Lung (tissue), 12 donors: Measurements from ENCODE around the gene GNPAT. TPM values are rescaled to one million over a fixed set of nuclear protein-coding genes. Genes with fewer than 3 reads are reported as not detected.

Source experiments
- ATAC-seq: fragments of 200-7000 bp; cut with Tn5 transposase; one replicate; pipeline ENCODE4 v1.9.1; 2020; ENCODE audit warnings: moderate number of reproducible peaks; ENCODE audit not compliant: insufficient read depth, low FRiP score
- DNase-seq, 3 donors: peaks; one replicate each; pipeline ENCODE4 v3.0.0-alpha.2; 2013 to 2017
- H3K27ac ChIP-seq, 2 donors: one replicate each; pipeline ENCODE4 v1.5.1; 2013; ENCODE audit warnings: mild to moderate bottlenecking in 2 of 2, moderate library complexity in 2 of 2, control low read depth in 1 of 2, inconsistent platforms in 1 of 2, low read depth in 1 of 2, low read length in 1 of 2
- H3K27me3 ChIP-seq, 3 donors: one replicate each; pipeline ENCODE4 v1.5.1; 2013; ENCODE audit warnings: low read length in 2 of 3; ENCODE audit not compliant: control insufficient read depth in 3 of 3, insufficient read depth in 3 of 3
- H3K36me3 ChIP-seq, 4 donors: one replicate each; pipeline ENCODE4 v1.5.1; 2013; ENCODE audit warnings: low read length in 4 of 4, mild to moderate bottlenecking in 1 of 4, moderate library complexity in 1 of 4; ENCODE audit not compliant: control insufficient read depth in 4 of 4, insufficient read depth in 4 of 4
- H3K4me1 ChIP-seq, 5 donors: one replicate each; pipeline ENCODE4 v1.5.1; 2013; ENCODE audit warnings: low read length in 5 of 5, mild to moderate bottlenecking in 2 of 5, moderate library complexity in 1 of 5; ENCODE audit not compliant: control insufficient read depth in 5 of 5, insufficient read depth in 5 of 5
- H3K4me3 ChIP-seq: one replicate; pipeline ENCODE4 v1.5.1; 2013; ENCODE audit warnings: mild to moderate bottlenecking, control low read depth, moderate library complexity
- H3K9ac ChIP-seq, 2 donors: one replicate each; pipeline ENCODE4 v1.5.1; 2013; ENCODE audit warnings: low read length in 2 of 2, control low read depth in 1 of 2; ENCODE audit not compliant: insufficient read depth in 1 of 2
- H3K9me3 ChIP-seq, 4 donors: one replicate each; pipeline ENCODE4 v1.5.1; 2013; ENCODE audit warnings: low read length in 3 of 4, mild to moderate bottlenecking in 1 of 4, moderate library complexity in 1 of 4; ENCODE audit not compliant: control insufficient read depth in 4 of 4, insufficient read depth in 3 of 4
- CTCF ChIP-seq: IDR thresholded peaks from 2 replicates; pipeline ENCODE4 v1.5.1; 2012; ENCODE audit warnings: mild to moderate bottlenecking; ENCODE audit errors: control extremely low read depth, extremely low read depth
- WGBS, 2 donors: extraction: QIAGEN DNeasy Blood & Tissue Kit; methylation state at CpG; one replicate each; pipeline ENCODE4 v1.1.7; 2013; 5-methylcytosine and 5-hydroxymethylcytosine counted together
- polyA plus RNA-seq, 2 donors: library from polyadenylated mRNA; stranded (reverse); fragments of 200-250 nt; gene quantifications; one replicate each; pipeline ENCODE4 v1.2.1, GENCODE V29; 2013
- total RNA-seq, 2 donors: library from RNA; depleted of rRNA in 1 of 2; stranded (reverse); fragments of >200 nt in 1 of 2; gene quantifications; one replicate each; pipeline ENCODE4 v1.2.1, GENCODE V29; 2014 to 2021
- donor health status: control.
- donor health status: control.
- donor health status: Bipolar disorder and iron deficiency.
- donor health status: healthy.
- donor health status: DM: yes; HTN: yes; CAD: no.

GNPAT gene
- total and polyA plus RNA-seq, 4 donors: 24.6 to 50.5 (median 37.1) TPM

GRCh38 chr1:231194476-231194842 is 46.6 kb upstream of the GNPAT start:
- DNase-seq (no peak), ATAC-seq (no peak)
- H3K36me3 ChIP-seq: no peaks in the 10 kb centered on the region
- TF ChIP-seq CTCF: no peak
- peaks cover 0 to 30% (median 9%) of the 10 kb centered on the region in 5 donors for H3K4me1 ChIP-seq
- WGBS, 2 donors: 71 to 81% methylated on average over 2 of the region's 2 CpGs
- H3K27ac ChIP-seq: no peak overlapping the region
- H3K27me3 ChIP-seq: peaks cover 0 to 3% (median 0%) of the 10 kb centered on the region in 3 donors
- no peak overlapping the region for H3K4me3 ChIP-seq
- no peak overlapping the region for H3K9ac ChIP-seq
- H3K9me3 ChIP-seq: peaks cover 0 to 7% (median 0%) of the 10 kb centered on the region in 4 donors

GRCh38 chr1:231194843-231195516 is 46.0 kb upstream of the GNPAT start:
- ATAC-seq (peak; percentile 30), DNase-seq (no peak)
- Histone ChIP-seq H3K4me1 (peaks cover 0 to 31% (median 9%) of the 10 kb centered on the region in 5 donors), H3K9me3 (peaks cover 0 to 2% (median 0%) of the 10 kb centered on the region in 4 donors), H3K27ac (no peak overlapping the region), H3K9ac (no peak overlapping the region), H3K36me3 (no peaks in the 10 kb centered on the region), H3K27me3 (peaks cover 0 to 3% (median 0%) of the 10 kb centered on the region in 3 donors), H3K4me3 (no peak overlapping the region)
- TF ChIP-seq CTCF: no peak
- 73 to 78% methylated on average over 8 of the region's 8 CpGs for WGBS, 2 donors

GRCh38 chr1:231196307-231196706 is 44.7 kb upstream of the GNPAT start:
- Histone ChIP-seq H3K4me3 (no peak overlapping the region), H3K27me3 (peaks cover 0 to 3% (median 0%) of the 10 kb centered on the region in 3 donors), H3K4me1 (peaks cover 0 to 42% (median 16%) of the 10 kb centered on the region in 5 donors), H3K9me3 (no peaks in the 10 kb centered on the region), H3K36me3 (no peaks in the 10 kb centered on the region), H3K9ac (no peak overlapping the region), H3K27ac (no peak overlapping the region)
- 87 to 90% methylated on average over 3 of the region's 3 CpGs for WGBS, 2 donors
- ATAC-seq: no peak
- no peak for DNase-seq
- TF ChIP-seq CTCF: no peak
